Lower leg skin (tissue), 3 donors: Measurements from ENCODE around the gene JAK3.

Experiments used
- CTCF ChIP-seq, 3 donors: fragments of 450-650 bp; IDR thresholded peaks; one replicate each; pipeline ENCODE4 v1.5.1; 2016; ENCODE audit warnings: antibody characterized with exemption in 3 of 3, mild to moderate bottlenecking in 3 of 3, moderate library complexity in 2 of 3
- POLR2A ChIP-seq, 2 donors: fragments of 450-650 bp; IDR thresholded peaks; one replicate each; pipeline ENCODE4 v1.6.1; 2016 to 2017; ENCODE audit warnings: antibody characterized with exemption in 2 of 2, mild to moderate bottlenecking in 1 of 2, moderate library complexity in 1 of 2

GRCh38 chr19:17888260-17888659 lies 40.5 kb upstream of the JAK3 start:
- no peak for TF ChIP-seq POLR2A (IDR thresholded peaks at IDR 0.05)
- no peak for TF ChIP-seq CTCF (IDR thresholded peaks at IDR 0.05)
